Panc1 (cell line): Measurements from ENCODE around the gene TTR.

ENCODE experiments used
- CTCF ChIP-seq: fragments of 450-650 bp; IDR thresholded peaks from 2 replicates; pipeline ENCODE4 v1.5.1; 2017; ENCODE audit warnings: mild to moderate bottlenecking
- REST ChIP-seq, 2 experiments: IDR thresholded peaks; 2 replicates each; pipeline ENCODE4 v1.6.1; 2011 to 2012; ENCODE audit warnings: low read depth in 2 of 2, control low read depth in 1 of 2, low read length in 1 of 2, mild to moderate bottlenecking in 1 of 2, moderate library complexity in 1 of 2; ENCODE audit not compliant: insufficient read depth in 1 of 2
- SIN3A ChIP-seq: IDR thresholded peaks from 2 replicates; pipeline ENCODE4 v1.6.1; 2012; ENCODE audit warnings: low read depth, mild to moderate bottlenecking, low read length, moderate library complexity, borderline replicate concordance; ENCODE audit not compliant: insufficient read depth

DNA sequence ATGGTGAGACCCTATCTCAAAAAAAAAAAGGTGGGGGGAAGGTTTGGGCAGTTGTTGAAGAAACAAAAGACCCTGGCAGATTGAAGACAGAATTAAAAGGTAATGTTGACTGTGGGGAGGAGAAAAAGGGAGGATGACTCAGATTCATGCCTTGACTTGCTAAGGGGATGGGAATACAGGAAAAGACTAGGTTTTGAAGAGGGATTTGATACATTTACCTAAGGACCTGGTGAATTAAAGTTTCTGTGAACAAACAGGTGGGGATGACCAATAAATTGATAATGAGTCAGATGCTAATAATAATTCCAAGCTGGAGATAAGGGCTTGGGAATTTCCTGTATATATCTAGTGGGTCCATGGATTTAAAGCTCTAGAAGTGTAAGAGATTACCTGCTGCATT is 27.6 kb downstream of the TTR start:
- no peak for TF ChIP-seq CTCF
- TF ChIP-seq SIN3A, result no peak
- no peak for TF ChIP-seq REST (IDR thresholded peaks at IDR 0.05; ENCODE audit: insufficient read depth in 1 of 2, low read depth in 2 of 2, low read length in 1 of 2)
